G401.6 (cell line): ENCODE measurements around the gene UST.
"Not testable (repeated sequence)": the region's sequence is repeated elsewhere in the genome, so short reads cannot be mapped to it uniquely, and the experiment has no call there.

Source experiments
- FAIRE-seq: peaks from 2 replicates; lab custom pipeline; 2012; peaks lifted over from hg19 to GRCh38; lab: Jason Lieb, UNC

Gene UST

DNA sequence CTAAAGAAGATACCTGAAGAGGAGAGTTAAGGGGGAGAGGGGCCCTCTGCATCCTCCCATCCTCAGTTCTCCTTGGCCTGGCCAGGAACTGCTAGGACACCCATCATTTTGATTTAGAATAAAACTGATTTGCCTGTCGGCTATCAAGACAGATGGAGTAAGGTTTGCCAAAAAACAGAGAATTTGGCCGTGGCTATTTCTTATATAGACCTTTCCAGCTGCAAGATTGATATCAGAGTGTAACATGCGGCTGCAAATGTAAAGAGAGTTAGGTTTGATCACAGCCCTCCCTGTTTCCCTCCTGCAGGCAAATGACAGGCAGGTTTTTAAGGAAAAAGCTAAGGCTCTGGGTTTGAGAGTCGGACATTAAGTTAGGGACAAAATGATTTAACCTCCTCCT is 344.1 kb downstream of the UST start:
- no peak for FAIRE-seq

DNA sequence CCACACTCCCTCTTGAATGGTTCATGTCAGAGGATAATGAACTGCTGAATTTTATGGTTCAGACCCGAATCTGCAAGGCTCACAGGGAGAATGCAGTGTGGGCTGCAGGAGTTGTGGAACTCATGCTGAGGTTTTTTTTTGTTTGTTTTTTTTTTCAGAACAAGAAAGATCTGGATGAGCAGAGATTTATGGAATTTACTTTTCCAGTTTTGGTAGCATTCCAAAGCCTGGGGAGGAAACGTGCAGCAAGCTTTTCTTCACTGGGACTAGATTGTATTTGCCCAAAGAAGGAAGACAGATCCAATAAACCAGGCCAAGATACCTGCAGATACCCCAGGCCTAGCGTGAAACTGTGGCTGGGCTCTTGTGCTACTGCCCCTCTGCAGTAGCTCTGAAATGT is 346.8 kb downstream of the UST start:
- FAIRE-seq: no peak

DNA sequence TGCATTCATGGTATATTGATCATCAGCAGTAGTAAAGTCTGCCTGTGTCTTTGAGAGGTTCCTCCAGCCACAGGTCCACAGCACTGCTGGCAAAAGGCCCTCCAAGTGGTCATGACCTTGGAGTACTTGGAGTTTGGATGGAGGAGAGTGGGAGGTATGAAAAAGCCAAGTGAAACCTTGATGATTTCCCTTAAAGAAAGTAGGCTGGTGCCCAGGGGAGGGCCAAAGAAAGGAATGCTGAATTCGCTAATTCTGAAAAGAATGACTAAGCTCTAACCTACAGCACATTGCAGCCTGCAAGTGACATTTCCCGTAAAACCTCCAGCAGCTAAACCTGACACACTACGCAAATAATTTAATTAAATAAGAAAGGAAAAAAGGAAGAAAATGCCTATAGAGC is 347.3 kb downstream of the UST start:
- no peak for FAIRE-seq

DNA sequence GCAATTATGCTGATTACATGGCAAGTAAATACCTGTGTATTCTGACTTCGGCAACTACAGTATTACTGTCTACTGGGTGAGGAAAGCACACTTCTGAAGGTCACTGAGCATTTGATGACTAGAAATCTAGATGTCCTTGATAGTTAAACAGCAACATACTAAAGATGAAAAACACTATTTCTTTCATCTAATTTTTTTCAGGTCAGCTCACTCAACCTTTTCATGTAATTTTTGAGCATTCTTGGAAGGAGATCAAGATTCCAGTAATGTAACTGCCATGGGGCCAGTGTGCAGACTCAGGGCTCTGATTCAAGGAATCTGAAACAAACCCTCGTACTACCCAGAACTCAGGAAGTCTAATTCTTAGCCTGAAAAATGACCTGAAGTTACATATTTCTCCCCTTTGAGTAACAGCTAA is 348.1 kb downstream of the UST start:
- FAIRE-seq: no peak

DNA sequence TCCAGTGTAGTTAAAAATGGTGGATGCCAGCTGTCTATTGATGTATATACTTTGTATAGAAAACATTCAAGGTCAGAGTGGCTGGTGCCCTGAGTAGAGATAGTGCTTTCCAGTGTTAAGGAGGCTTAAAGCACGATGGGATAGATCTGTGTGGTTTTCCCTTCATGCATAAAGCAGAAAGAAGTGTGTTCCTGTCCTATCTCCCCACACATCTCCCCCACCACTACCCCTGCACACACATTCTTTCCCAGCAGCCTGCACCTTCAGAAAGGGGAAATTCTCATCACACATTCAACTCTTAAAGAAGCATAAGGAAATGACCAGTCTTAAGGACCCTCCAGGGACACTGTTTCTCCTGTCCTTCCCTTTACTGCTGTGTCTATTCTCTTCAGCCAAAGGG is 349.0 kb downstream of the UST start:
- no peak for FAIRE-seq

DNA sequence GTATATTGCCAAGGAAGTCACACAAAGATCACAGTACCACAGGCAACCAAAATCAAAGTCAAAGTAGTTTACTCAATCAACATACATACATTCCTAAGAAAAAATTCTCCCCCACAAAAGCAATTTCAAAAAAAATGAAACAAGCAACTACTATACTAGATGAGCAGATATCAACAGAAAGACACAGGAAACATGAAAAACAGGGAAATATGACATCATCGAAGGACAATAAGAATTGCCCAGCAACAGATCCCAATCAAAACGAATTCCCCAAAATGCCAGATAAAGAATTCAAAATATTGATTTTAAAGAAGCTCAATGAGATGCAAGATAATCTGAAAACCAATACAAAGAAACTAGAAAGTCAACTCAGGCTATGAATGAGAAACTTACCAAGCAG is 351.0 kb downstream of the UST start:
- no peak for FAIRE-seq

DNA sequence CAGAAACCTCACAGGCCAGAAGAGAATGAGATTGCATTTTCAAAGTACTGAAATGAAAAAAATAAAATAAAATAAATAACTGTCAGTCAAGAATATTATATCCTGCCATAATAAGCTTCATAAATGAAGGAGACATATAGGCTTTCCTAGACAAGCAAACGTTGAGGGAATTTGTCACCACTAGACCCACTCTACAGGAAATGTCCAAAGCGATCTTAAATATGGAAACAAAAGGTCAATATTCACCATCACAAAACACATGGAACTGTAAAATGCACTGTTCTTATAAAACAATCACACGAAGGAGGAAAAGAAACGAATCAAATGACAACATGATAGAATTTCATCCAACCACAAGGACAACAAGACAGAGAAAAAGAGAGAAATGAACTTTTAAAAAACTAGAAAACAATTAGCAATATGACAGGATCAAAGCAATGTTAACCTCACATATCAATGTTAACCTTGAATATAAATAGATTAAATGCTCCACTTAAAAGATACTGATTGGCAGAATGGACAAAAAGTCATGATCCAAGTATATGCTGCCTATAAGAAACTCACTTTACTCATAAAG is 352.0 kb downstream of the UST start:
- no peak for FAIRE-seq

DNA sequence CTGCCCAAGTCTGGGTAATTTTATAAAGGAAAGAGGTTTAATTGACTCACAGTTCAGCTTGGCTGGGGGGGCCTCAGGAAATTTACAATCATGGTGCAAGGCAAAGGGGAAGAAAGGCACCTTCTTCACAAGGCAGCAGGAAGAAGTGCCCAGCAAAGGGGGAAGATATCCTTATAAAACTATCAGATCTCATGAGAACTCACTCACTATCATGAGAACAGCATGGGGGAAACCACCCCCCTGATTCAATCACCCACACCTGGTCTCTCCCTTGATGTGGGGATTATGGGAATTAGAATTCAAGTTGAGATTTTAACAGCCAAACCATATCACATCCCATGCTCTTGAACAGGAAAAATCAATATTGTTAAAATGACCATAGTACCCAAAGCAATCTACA is 355.5 kb downstream of the UST start:
- FAIRE-seq: no peak

DNA sequence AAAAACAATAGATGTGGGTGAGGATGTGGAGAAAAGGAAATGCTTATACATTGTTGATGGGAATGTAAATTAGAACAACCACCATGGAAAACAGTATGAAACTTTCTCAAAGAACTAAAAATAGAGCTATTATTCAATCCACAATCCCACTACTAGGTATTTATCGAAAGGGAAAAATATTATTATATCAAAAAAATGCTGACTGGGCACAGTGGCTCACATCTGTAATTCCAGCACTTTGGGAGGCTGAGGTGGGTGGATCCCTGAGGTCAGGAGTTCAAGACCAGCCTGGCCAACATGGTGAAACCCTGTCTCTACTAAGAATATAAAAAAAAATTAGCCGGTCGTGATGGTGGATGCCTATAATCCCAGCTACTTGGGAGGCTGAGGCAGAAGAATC is 357.1 kb downstream of the UST start:
- not testable (repeated sequence) for FAIRE-seq

DNA sequence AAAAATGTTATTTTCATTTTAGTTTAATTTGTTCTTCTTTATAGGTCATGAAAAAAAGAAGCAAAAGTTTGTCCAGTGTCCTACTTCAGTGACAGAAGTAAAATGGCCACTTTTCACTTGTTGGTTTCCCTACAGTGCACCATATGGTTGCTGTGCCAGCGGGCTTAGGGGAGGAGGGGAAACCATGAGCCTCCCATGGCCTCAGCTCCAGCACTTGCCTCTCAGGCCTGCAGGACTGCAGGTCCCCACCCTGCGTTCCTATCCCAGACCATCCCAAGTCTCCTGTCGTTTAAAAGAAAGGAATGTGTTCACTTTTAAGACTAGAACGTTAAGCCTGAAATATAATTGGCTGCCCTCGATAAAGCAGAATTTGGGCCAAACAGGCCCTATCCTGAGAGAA is 360.7 kb downstream of the UST start:
- no peak for FAIRE-seq

DNA sequence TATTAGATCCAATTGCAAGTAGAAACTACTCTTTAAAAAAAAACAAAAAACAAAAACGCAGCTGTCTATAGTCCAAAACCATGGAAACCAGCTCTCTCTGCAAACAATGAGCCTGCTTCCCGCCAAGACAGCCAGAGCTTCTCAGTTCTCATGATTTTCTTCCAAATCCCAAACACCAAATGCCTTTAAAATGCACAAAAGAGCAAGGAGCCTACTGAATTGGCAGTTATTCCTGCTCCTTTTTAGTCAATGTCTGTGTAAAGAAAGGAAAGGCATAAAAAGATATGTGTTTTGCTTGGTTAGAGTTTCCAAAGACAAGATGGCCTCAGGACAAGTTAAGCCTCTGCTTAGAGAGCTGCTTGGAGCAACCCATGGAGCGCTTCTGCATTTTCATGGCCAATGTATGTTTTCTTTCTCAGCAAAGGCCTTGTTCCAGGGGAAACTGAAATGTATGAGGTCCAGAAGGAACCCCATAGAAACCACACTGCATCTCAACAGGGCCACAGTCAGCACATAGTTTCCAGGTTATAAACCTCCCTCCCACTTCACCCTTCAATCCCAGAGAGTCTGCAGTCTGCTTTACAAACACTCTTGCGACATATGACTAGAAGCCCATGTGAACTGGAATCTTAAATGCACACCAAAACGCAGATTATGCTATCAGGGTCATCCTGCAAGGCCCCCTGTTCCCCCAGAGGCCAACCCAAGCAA is 361.4 kb downstream of the UST start:
- no peak for FAIRE-seq

DNA sequence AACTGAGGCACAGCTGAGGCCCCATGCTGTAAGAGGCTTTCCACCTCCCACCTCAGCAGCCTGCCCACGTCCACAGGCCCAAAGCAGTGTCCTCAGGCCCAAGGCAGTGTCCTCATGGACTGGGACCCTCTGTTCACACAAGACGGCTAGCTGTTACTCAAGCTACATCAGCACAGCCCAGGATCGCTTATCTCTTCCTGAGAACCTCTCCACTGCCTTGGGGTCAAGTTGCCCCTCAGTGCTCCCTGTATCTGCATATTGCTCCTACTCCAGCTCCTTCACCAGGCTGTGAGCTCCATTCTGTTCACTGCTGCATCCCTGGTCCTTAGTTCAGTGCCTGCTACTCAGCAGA is 361.9 kb downstream of the UST start:
- FAIRE-seq: no peak

DNA sequence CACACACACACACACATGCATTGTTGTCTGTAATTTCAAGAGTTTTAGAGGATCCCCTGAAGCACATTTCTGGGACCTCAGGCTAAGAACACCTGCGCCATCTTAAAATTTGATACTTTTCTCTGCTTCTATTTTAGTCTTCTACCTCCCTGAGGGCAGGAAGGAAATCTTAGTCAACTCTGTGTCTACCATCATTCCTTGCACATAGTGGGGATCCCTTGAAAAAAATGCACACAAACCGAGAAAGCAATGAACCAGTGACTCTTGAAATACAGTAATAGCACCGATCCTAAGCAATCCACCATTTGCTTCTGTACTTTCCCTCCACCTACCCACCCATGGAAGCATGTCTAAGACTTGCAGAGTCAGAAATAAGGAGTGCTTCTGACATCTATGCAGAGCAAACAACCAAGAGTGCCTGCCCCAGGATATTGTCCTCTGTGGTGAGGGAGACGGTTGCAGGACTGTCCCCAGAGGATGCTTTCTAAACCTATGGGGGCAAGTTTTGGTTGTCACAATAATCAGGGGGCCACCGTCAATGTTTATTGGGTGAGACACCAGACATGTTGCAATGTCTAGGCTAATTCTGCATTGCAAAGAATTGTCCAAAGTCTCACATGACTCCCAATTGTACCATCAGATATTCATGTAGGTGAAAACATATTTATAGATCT is 362.7 kb downstream of the UST start:
- no peak for FAIRE-seq

DNA sequence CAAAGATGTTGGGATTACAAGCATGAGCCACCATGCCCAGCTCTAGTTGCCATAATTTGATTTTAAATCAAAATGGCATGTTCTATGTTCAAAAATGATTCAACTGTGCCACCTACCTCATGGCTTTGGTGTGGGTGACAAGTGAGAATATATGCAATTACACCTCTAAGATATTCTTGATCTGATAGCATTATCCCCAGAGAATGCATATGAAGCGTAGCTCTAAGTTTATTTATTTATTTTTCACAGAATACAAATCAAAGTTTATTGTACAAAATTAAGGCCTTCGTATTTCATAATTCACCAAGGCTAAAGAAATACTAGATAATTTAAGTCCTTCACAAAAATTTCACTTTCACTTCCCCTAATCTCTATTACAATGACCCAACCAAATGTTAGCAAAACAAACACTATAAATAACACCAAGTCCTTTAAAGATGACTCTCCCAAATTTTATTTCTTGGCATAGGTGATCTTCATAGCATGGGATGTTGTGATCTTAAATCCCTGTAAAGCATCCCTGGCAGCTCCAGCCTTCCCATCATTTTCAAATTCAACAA is 364.8 kb downstream of the UST start:
- no peak for FAIRE-seq

DNA sequence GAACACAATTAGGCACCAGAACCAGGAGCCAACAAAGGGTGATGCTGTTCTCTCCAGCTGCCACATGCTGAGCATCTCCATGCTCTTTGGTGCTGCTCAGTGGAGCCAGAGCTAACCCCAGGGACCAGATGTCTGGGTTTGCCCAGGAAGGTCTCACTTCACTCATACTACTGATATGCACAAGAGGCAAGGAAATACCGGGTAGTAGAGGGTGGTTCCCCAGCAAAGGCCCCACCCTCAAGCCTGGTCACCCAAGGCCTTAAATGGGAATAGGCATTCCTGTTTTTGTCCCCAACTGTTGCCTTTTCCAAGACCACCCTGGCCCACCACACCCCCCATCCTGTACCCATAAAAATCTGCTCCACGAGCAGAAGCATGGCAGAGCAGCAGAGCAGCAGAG is 366.1 kb downstream of the UST start:
- no peak for FAIRE-seq

DNA sequence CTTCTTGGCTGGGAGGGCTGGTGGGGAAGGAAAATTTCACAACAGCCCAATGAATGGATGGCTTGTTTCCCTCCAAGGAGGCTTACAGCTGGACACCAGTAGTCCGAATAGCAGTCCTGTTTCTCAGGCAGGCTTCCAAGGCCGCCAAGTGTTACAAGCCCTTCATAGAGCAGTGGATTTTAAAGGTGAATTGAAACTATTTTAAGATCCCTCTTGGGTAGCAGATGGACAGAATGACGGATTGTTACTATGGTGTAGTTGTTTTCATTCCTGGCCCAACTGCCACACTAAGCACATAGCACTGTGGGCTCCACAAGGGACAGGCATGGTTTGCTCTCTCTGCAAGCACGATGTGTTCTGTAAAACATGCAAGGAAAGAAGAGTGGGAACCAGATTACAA is 367.3 kb downstream of the UST start:
- no peak for FAIRE-seq

DNA sequence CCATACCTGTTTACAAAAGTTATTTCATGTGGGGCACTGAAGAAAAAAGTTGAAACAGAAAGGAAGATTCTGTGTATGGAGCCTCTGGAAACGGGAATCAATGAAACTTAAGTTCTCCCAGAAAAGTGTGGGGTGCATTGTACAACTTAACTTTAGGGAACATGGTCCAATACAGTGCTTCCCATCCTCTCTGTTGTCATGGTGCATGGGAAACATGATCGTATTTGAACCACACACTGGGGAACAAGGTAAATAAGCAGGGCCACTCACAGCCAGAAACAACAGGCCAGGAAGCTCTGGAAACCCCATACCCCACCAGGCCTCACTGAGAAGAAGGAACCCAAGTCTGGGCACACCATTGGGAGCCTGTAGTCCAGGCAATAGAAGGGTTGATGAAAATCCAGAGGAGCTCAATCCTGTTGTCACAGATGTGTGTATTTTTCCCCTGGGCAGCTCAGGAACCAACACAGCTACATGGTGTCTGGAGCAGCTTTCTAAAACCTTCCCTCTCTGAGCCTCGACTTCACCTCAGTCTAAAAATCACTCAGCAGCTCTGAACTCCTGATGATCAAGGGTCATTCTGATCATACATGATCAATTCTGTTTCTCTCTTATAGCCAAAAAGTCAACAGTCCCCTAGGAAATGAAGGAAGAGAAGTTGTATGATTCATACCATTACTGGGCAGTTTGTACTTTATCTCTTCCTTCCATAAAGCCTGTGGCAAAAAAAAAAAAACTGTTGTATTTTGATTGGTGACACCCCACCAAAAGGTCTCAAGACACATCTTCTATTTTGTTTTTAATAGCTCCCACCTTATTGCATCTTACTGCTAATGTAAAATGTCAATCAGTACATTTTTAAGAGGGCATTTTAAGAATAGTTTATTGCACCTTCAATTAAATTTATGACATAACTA is 372.2 kb downstream of the UST start:
- FAIRE-seq: no peak

DNA sequence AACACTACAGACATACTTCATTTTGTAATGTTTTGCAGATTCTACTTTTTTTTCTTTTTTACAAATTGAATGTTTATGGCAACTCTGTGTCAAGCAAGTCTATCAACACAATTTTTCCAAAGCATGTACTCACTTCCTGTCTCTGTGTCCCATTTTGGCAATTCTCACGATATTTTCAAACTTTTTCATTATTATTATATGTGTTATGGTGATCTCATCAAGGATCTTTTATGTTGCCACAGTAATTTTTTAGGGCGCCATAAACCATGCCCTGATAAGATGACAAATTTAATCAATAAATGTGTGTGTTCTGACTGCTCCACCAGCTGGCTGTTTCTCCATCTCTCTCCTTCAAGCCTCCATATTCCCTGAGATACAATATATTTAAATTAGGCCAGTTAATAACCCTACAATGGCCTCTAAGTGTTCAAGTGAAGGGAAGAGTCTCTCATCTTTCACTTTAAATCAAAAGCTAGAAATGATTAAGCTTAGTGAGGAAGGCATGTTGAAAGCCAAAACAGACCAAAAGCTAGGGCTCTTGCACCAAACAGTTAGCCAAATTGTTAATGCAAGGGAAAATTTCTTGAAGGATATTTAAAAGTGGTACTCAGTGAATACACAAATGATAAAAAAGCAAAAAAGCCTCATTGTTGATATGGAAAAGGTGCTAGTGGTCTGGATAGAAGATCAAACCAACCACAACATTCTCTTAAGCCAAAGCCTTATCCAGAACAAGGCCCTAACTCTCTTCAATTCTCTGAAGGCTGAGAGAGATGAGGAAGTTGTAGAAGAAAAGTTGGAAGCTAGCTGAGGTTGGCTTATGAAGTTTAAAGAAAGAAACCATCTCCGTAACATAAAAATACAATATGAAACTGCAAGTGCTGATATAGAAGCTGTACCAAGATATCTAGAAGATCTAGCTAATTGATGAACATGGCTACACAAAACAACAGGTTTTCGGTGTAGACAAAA is 376.3 kb downstream of the UST start:
- no peak for FAIRE-seq

DNA sequence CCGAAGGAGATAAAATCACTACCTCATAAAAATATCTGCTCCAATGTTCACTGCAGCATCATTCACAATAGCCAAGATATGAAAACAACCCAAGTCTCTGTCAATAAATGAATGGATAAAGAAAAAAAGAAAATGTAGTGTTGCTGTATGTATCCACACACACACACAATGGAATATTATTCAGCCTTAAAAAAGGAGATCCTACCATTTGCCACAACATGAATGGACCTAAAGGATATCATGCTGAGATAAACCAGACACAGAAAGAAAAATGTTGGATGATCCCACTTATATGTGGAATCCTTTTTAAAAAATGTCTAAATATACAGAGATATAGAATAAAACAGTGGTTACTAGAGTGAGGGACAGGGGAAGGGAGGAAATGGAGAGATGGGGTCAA is 378.5 kb downstream of the UST start:
- FAIRE-seq: no peak
